ENCODE data around the gene TRPM6.
"Not testable (repeated sequence)": the region's sequence is repeated elsewhere in the genome, so short reads cannot be mapped to it uniquely, and the experiment has no call there.

Gene TRPM6

DNA sequence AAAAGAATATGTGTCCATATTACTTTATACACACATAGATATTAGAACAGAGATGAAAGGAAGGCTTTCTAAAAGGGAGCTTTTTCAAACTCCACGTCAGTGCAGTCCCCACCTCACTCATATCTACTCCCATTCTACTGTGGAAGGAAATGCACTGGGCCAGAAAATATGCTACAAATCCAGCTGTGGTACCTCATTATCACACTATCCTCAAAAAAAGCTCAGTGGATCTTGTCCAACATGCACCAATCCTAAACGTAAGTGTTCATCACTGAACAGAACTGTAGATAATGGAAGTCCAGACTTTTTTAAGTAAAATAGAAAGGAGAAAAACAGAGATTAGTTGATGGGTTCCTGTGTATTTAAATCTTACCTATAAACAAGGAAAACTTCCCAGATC, 27.9 kb downstream of the TRPM6 start:
- DNase-seq (ENCODE audit: low read depth, low spot score) = no peak

- no peak for DNase-seq (ENCODE audit: low read depth, low spot score)
Measured at GRCh38 chr9:74858751-74859414, 28.8 kb downstream of the TRPM6 start.

GRCh38 chr9:74856989-74857388, 30.7 kb downstream of the TRPM6 start:
- no peak for DNase-seq (ENCODE audit: low read depth, low spot score)

GRCh38 chr9:74855072-74855471, 32.6 kb downstream of the TRPM6 start:
- DNase-seq (ENCODE audit: low read depth, low spot score) = no peak

- DNase-seq (ENCODE audit: low read depth, low spot score) = not testable (repeated sequence)
Measured at GRCh38 chr9:74853024-74853423, 34.7 kb downstream of the TRPM6 start.

DNA sequence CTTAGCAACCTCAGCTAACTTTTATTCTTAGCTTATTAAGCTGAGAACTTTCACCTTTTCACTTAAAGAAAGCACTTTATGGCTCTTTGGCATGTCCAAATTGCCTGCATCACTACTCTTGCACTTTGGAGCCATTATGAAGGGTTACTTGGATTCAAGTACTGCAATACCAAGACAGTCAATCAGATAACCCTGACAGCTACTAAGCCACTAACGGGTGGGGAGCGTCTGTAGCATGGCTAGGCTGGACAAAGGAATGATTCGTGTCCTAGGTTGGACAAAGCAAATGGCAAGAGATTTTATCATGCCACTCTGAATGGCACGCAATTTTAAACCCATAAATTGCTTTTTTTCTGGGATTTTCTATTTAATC, 39.6 kb downstream of the TRPM6 start:
- DNase-seq (ENCODE audit: low read depth, low spot score) = no peak

- no peak for DNase-seq (ENCODE audit: low read depth, low spot score)
Measured at GRCh38 chr9:74847478-74848152, 40.1 kb downstream of the TRPM6 start.

GRCh38 chr9:74846766-74847165, 41.0 kb downstream of the TRPM6 start:
- DNase-seq (ENCODE audit: low read depth, low spot score) = no peak

GRCh38 chr9:74838351-74838750, 49.4 kb downstream of the TRPM6 start:
- peak; percentile 7 for DNase-seq (ENCODE audit: low read depth, low spot score)

DNA sequence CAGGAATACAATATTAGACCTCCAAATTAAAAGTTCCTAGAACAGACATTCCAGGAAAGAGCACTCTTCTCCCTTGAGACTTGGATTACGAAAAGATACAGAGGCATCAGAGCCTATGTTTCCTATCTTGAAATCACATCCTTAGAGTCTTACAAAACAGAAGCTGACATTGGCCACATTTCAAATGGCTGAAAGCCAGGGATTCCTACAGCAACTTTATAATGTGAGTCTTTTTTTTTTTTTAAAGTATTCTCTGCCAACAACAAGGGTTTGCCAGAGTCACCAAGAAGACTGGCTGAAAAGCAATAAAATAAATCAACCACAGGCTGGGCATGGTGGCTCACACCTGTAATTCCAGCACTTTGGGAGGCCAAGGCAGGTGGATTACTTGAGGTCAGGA, 63.1 kb downstream of the TRPM6 start:
- DNase-seq (ENCODE audit: low read depth, low spot score) = no peak

DNA sequence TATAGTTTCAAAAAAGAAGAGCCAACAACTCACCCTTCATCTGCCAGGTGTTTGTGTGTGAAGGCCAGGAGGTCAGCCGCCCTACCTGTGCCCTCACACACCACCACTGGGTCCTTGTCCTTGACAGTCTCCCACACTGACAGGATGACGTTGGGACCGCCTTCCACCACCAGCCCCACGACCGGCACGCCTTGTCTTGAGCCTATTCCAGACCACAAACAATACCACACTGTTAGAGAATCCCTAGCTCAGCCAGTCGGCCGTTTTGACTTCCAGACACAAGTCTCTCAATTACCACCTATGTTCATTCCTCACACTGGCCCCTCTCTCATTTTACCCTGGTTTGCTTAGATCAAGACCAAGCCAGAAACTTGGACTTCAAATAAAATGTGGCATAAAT, 66.1 kb downstream of the TRPM6 start:
- no peak for DNase-seq (ENCODE audit: low read depth, low spot score)

- DNase-seq (ENCODE audit: low read depth, low spot score) = no peak
Measured at GRCh38 chr9:74817816-74818215, 69.9 kb downstream of the TRPM6 start.

DNA sequence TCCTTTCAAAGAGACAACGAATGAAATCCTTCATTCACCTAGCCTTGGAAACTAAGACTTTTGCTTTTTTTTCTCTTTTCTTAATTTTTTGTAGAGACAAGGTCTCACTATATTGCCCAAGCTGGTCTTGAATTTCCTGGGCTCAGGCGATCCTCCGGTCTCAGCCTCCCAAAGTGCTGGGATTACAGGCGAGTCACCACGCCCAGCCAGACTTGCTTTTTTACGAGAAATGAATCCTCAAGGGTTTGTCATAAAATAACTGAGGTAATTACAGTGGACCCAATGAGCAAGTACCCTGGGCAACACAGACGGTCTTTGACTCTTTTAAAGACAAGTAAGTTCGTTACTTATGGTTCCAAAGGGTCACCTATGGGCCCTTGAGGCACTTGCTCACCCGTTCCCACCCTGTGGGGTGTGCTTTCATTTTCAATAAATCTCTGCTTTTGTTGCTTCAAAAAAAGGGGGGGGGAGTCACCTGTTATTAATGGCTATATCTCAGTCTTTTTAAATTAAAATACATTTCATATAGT, 70.4 kb downstream of the TRPM6 start:
- no peak for DNase-seq (ENCODE audit: low read depth, low spot score)

- DNase-seq (ENCODE audit: low read depth, low spot score) = no peak
Measured at GRCh38 chr9:74810200-74810599, 77.5 kb downstream of the TRPM6 start.

DNA sequence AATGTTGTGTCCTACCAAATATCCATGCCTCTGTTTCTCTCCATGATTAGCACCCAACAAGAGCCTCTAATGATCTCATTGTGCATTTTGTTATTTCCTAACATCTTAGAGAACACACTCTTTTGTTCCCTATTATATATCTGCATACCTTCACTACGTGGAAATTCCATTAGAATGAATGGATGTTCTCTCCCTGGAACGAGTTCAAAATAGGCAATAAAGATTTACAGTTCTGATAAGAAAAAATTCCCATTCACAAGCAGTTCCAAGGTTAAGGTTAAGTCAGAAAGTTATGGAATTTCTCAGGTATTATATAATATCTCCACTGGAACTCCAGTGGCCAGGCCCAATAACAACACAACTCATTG, 83.7 kb downstream of the TRPM6 start:
- no peak for DNase-seq (ENCODE audit: low read depth, low spot score)

DNA sequence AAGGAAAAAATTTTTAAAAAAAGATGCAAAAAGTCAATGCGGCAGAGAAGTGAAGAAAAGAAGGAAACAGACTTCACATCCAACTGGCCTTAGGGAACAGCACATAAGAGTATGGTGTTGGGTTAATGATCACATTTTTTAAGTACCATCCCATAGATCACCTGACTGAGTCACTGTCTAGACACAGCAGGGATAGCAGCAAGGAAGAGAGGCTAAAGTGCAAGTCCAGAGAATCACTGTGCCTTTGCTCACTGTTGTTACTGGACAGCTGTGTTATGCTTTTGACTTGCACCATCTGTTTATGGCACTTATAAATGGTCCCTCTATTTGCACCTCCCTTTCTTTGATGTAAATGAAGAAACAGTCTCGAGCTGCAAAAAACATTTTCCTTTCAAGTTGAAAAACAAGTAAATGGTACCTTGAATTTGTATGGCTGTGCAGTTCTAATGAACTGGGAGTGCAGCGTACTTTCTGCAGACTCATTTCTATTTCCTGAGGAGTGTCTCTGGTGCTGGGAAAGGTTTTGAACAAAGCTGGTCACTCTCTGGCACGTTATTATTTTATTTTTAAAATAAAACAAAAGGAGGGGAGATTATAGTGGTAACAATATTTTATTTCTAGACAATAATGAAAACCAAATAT, 84.2 kb downstream of the TRPM6 start:
- DNase-seq (ENCODE audit: low read depth, low spot score) = no peak

DNA sequence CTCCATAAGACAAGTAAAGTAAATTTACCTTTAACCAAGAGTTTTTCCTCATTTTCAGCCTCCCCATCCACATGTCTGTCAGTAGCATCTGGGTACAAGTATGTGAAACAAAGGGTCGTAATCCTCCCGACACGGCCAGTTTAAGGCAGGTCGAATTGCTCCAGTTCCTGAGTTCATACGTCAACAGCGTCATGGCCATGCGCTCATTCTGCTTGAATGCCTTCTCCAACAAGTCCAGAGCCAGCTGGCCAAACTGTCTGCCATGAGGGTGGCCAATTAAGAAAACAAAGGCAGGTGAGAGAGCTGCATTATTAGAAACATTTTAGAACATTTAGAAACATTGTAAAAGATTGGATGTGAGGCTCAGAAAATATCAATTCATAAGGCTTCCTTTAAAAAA, 87.5 kb downstream of the TRPM6 start:
- no peak for DNase-seq (ENCODE audit: low read depth, low spot score)

- DNase-seq (ENCODE audit: low read depth, low spot score) = no peak
Measured at GRCh38 chr9:74795803-74796202, 91.9 kb downstream of the TRPM6 start.

DNA sequence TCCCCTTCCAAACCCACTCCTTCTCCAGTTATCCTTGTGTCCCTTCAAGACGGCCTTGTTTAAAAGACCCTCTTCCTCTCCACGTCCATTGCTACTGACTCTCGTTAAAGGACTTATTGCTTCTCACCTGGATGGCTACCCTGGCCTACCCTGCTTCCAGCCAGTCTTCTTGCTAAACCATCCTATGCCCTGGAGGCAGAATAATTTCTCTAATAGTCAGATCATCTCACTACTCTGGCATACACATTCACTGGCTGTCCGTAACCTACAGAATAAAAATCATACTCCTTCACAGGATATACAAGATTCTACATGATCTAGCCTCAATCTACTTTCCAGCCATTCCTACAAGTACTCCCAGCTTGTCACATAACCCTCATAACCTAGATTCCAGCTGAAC, 92.6 kb downstream of the TRPM6 start:
- no peak for DNase-seq (ENCODE audit: low read depth, low spot score)

DNA sequence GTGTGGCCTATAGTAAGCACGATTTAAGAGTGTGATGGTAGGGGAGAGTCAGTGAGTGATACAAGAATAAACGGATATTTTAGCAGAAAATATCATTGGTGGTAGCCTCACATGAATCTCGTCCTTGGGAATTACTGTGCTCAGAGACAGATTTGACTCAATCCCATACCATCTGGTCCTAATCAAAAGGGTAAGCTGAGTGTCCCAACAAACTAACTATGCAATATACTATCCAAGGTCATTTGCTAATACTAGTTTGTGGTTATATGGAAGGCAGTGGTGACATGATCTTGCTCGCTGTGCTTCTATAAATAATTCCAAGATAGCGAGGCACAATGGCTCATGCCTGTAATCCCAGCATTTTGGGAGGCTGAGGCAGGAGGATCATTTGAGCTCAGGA, 103.2 kb downstream of the TRPM6 start:
- no peak for DNase-seq (ENCODE audit: low read depth, low spot score)

DNA sequence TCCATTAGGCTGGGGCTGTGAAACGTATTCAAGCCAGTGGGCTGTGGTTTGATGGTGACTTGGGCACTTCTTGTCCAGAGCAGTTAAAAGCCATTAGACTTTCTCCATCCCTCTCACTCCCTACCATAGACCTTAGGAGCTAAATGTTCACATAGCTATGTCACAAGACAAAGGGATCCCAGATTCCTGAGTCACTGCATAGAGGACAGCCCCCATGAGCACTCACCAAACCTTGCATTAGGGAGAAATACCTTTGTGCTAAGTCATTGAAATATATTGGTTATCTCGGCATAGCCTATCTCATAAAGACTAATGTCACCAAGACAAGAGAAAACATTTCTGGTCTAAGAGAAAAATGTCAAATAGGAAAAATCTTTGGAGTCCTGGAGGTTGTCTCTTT, 104.3 kb downstream of the TRPM6 start:
- DNase-seq (ENCODE audit: low read depth, low spot score) = no peak

DNA sequence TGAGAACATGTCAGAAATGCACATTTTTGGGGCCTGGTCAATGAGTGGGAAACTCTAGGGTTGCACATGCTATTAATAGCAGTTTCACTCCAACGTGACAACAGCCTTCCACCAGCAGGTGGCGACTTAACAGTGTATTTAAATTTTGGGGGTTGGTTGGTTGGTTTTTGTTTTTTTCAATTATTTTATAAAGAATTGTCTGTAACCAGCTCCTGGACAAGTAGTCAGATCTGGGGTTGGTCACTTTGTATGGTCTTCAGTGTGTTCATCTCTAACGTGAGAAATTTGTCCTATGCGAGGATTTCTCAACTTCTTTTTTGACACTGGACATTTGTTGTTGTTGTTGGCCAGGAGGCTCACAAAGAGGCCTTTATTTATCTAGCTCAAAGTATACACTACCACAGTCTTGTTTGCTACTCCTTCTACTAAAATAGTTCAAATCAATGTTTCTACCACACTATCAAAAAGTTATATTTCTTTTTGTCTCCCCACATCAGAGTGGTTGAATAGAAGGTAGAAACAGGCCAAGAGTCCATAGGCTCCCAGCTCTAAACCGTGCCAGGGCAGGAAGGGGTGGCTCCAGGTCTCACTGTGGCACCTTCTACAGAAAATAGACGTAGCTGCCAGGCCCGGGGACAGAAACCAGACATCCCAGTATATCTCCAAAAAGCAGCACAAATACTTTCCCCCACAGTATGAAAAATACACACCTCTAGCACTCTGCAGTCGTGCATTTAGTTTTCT, 110.4 kb downstream of the TRPM6 start:
- DNase-seq (ENCODE audit: low read depth, low spot score) = peak; percentile 28
